Measurements from ENCODE around the gene SLC9A9.
"Not testable (repeated sequence)": the region's sequence is repeated elsewhere in the genome, so short reads cannot be mapped to it uniquely, and the experiment has no call there.

The SLC9A9 gene

DNA sequence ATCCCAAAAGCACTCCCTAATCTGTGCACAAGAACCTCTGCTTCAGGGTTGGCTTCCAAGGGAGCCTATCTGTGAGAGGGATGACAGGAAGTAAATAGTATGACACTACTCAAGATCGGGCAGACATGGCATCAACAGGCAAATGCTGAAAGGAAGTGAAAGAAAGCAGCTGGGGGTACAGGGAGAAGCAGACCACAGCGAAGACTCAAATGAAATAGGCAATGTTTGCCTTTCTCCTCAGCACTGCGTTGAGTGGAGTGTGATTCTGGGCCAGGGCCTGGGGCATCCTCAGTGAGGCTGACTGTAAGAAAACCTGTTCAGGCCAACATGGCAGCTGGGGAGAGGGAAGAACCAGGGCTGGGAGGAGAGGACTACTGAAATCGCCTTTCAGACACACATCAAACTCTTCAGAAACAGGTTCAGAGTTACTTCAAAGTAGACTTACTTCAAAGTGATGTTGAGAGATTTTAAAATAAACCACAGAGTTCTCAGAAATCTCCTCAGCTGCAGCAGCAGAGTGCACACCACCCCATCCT, 96.6 kb downstream of the SLC9A9 start:
- no peak for DNase-seq

DNA sequence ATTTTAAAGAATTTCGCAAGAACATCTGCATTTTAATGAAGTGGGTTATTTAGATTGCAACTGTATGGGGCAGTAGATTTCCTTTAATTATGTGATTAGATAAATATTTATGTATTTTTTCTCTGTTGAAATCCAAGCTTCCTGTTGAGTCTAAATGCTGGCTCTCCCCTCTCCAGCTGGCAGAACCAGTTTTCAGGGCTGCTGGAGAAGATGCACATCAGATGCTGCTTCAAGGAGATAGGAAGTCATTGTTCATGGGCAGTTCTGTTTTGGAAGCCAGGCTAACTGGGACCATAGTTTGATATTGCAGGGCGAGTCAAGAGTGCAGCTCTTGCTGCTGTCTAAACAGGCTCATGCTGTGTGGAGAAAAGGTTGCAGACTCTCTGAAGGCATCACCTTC, 97.4 kb downstream of the SLC9A9 start:
- no peak for DNase-seq

GRCh38 chr3:143749926-143750325, 98.3 kb downstream of the SLC9A9 start:
- DNase-seq: no peak

- DNase-seq: no peak
Measured at GRCh38 chr3:143737065-143737464, 111.2 kb downstream of the SLC9A9 start.

- no peak for DNase-seq
Measured at GRCh38 chr3:143736205-143736997, 111.9 kb downstream of the SLC9A9 start.

- DNase-seq: no peak
Measured at GRCh38 chr3:143731776-143732175, 116.5 kb downstream of the SLC9A9 start.

DNA sequence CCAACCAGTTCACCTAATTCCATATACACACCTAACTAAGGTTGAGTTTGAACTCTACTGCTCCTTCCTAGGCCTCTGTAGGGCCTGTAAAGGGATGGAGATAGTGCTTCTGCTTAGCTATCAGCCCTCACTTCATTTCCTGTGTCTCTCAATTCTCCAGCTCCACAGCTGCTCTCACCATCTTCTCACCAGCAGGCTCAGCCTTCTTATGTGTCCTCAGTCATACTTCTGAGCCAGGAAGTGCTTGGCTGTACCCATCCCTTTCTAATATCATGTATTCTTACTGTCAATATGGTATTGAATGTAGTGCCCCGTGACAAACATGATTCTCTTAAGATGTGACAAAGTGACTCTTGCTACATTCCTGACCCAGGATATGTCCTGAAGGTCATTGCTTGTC, 116.9 kb downstream of the SLC9A9 start:
- no peak for DNase-seq

DNA sequence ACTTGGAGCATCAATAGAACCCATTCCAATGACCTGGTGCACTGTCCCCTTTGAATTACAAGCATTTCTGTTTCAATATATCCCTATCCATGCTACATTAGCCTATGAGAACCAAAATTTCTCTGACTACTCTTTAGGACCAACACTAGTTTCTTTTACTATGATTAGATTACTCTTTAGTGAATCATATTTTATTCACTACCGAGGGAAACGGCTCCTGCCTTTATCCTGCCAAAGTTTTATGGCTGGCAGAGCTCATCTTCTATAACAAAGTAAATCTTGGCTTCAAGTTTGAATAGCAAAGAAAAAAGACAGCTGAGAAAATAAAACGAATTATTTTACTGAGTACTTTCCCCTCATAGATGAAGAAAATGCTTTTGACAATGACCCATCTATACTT, 120.9 kb downstream of the SLC9A9 start:
- DNase-seq: no peak

DNA sequence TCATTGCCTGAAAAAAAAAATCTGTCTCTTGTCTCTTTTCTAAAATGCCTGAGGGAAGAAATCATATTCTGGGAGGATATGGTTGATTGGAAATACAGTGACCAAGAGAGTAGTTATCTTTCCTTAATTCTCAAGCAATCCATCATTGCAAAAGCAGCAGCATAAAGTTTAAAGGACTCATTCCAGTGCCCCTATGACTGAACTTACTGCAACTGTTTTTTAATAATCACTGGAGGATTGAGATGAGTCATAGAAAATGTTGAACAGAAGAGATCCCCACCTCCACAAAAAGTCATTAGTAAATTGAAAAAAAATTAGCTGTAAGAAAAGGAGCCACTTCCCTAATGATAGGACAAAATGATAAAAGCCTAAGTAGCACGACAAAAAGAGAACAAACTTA, 121.5 kb downstream of the SLC9A9 start:
- no peak for DNase-seq

DNA sequence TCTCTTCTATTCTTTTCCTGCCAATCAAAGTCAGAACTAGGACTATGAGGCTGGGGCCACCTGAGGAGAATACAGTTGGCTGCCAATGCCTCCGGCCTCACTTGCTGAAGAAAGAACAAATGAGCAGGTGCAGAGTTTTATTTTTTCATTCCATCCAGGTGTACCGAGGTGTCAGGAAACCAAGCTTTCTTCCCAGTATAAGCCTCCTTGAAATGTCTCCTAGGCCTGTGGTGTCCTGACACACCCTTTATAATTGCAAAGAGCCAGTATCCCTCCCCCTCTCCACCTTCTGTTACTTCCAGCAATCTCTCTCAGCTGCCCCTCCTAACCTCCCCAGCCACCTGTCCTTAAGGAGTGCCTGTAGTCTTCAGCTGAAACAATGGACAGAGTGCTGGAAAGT, 127.9 kb downstream of the SLC9A9 start:
- no peak for DNase-seq

- no peak for DNase-seq
Measured at GRCh38 chr3:143718463-143718862, 129.8 kb downstream of the SLC9A9 start.

DNA sequence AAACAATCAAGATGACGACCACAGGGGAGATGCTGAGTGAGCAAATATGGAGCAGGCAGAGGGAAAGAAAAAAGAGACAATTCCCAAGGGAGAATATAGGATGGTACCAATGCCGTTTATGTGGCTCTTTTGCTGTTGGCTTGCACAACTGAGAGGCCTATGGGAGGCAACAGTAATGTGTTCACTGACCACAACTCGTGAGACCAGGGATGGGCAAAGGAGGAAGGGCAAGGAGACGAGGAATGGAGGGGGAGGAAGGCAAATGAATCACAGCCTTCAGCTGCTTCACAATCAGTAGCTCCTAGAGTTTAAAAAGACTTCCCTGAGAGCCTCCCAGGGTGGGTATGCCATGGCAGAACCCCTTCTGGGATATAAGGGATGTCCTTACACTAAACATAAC, 131.5 kb downstream of the SLC9A9 start:
- DNase-seq: no peak

- no peak for DNase-seq
Measured at GRCh38 chr3:143712522-143712921, 135.7 kb downstream of the SLC9A9 start.

DNA sequence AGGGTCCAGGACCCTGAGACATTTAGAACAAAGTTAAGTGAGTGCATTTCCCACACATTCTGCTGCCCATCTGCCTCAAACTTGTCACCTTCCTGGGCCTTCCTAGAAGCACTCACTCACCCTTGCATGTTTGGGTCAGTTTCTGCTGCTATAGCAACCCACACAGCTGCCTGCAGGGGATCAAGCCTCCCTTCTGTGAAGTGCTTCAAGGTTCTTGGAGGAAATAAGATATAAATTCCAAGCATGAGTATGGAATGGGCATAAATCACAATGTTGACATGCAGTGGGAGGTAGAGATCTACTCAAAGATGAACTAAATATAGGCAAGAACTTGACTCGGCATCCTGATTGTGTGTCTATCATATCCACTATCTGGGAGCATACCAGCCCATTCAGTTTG, 140.4 kb downstream of the SLC9A9 start:
- DNase-seq: no peak

DNA sequence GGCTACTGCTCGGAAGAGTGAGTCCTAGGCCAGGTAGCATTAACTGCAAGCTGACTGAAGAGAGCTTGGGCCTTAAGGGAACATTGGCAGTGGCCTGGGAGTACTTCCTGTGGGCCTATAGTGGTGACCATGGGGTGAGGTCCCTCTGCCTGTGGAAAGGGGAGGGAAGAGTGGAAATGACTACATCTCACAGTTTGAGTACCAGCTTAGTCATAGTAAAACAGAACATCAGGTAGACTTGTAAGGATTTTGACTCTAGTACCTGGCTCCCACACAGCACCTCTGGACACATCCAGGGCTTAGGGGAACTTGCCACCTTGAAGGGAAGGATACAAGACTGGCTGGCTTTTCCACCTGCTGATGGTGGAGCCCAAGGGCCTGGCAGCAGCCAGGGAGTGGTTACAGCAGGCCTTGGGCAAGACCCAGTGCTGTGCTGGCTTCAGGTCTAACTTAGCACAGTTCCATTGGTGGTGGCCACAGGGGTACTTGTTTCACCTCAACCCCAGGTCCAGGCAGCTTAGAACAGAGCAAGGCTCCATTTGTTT, 147.8 kb downstream of the SLC9A9 start:
- DNase-seq: no peak

DNA sequence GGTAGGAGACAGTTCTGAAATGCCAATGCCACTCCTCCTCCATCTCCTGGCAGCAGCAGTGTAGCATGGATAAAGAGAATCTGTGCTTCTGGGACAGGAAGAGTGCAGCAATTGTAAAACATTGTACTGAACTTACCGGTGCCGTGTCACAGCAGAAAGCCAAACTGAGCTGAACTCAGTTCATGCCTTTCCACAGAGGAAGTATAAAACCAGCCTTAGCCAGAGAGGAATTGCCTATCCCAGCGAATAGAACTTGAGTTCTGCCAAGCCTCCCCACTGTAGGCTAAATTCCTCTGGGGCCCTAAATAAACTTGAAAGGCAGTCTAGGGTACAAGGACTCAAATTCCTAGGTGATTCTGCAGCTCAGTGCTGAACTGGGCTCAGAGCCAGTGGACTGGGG, 148.8 kb downstream of the SLC9A9 start:
- no peak for DNase-seq

DNA sequence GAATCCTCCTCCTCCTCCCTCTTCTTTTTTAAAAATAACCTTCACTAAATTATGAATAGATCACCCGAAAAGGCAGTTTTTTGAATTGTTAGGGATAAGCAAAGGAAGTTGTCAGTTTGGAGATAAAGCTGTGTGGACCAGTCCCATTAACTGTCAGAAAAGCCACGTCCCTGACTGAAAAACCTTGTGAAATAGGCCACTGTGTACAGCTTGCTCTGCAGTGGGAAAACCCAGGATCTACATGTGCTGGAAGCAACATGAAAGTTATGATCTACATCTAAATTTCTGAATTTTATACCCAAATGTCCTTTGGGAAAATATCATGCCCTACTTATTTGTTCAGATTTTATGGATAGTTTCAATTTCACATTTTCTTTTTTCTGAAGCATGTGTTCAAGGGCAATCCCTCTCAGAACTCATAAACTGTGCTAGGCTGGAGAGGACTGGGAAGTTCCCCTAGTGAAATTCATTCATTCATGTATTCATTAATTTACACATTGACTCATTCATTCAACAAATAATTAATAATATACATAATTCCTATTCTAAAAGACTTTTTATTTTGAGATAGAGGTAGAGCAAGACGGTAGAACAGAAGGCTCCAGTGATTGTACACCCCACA, 149.5 kb downstream of the SLC9A9 start:
- no peak for DNase-seq

DNA sequence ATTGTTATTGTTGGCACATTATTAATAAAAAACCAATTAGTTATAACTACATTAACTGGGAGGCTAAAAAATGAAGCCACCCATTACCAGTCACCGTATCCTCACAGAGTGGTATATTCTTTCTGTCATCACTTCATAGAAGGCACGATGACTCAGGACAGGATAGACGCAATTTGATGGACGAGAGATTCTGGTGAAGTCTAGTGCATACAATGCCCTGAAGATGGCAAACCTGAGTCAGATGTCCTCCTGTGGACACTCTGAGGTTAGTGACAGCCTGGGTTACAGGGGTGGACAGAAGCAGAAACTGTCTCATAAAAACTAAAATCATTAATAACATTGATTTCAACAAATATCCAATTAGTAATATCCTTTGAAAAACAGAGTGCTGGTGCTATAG, 150.3 kb downstream of the SLC9A9 start:
- no peak for DNase-seq

DNA sequence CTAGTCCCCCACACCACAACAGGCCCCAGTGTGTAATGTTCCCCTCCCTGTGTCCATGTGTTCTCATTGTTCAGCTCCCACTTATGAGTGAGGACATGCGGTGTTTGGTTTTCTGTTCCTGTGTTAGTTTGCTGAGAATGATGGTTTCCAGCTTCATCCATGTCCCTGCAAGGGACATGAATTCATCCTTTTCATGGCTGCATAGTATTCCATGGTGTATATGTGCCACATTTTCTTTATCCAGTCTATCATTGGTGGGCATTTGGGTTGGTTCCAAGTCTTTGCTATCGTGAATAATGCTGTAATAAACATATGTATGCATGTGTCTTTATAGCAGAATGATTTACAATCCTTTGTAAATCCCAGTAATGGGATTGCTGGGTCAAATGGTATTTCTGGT, 152.9 kb downstream of the SLC9A9 start:
- not testable (repeated sequence) for DNase-seq

GRCh38 chr3:143693506-143693905, 154.8 kb downstream of the SLC9A9 start:
- no peak for DNase-seq

DNA sequence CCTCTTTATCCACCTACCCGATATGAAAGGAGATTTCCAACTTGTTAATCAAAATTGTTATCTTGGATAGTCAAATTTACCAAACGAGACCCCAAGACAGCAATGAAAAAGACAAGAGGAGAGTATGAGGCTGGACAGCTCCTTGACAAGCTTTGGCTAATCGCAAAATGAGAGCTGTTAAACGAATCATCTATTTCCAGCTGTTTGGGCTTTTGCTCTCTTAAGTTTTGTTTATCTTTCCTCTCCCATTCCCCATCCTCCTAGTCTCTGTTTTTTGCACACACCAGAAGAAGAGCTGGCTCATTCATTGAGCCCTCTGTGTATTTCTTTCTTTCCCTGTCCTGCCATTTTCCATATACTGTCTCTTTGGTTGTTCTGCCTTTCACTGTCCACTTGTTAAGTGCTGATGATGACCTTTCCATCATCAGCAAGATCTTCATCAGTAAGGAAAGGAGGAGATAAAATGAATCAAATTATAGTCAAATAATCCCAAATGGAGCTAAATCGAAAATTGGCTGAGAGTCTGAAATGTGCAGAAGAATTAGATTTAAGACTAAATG, 161.6 kb downstream of the SLC9A9 start:
- DNase-seq: no peak

- no peak for DNase-seq
Measured at GRCh38 chr3:143685491-143685890, 162.8 kb downstream of the SLC9A9 start.

DNA sequence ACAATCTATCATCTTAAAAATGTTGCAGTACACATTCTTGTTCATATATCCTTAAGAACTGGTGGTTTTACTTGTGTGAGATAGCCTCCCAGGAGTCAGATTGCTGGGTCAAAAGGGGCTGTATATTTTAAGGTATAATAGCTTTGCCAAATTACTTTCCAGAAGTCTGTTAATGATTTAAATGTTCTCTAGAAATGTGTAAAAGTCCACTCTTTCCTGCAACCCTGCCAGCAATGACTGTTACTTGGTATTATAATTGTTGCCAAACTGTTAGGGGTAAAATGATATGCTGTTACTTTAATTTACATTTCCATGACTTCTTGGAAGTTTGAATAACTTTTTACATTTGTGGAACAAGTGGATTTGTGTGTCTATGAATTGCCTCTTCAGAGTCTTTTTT, 170.8 kb downstream of the SLC9A9 start:
- no peak for DNase-seq

- DNase-seq: no peak
Measured at GRCh38 chr3:143676747-143677146, 171.5 kb downstream of the SLC9A9 start.
